ENCODE results near the gene CENPS.

DNA sequence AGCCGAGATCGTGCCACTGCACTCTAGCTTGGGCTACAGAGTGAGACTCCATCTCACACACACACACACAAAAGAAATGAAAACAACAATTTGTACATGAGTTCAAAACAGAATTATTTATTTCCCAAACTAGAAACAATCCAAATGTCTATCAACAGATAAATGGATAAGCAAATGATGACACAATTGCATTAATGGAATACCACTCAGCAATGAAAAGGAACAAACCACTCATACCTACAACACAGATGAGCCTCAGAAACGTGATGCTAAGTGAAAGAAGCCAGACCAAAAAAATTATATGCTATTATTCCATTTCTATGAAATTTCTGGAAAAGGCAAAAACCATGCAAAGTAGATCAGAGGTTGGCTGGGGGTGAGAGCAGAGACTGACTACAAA is 33.4 kb upstream of the CENPS start:
- TF ChIP-seq, protein P1, sequence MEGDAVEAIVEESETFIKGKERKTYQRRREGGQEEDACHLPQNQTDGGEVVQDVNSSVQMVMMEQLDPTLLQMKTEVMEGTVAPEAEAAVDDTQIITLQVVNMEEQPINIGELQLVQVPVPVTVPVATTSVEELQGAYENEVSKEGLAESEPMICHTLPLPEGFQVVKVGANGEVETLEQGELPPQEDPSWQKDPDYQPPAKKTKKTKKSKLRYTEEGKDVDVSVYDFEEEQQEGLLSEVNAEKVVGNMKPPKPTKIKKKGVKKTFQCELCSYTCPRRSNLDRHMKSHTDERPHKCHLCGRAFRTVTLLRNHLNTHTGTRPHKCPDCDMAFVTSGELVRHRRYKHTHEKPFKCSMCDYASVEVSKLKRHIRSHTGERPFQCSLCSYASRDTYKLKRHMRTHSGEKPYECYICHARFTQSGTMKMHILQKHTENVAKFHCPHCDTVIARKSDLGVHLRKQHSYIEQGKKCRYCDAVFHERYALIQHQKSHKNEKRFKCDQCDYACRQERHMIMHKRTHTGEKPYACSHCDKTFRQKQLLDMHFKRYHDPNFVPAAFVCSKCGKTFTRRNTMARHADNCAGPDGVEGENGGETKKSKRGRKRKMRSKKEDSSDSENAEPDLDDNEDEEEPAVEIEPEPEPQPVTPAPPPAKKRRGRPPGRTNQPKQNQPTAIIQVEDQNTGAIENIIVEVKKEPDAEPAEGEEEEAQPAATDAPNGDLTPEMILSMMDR (IDR thresholded peaks at IDR 0.05) = no peak
- no peak for TF ChIP-seq POLR2A (IDR thresholded peaks at IDR 0.05)

Data from tibial nerve (tissue), 3 donors.